Measurements from ENCODE around the gene C5orf63.

C5orf63 gene

GRCh38 chr5:127101533-127101932 is 28.2 kb upstream of the C5orf63 start:
- DNase-seq (ENCODE audit: low read depth in 1 of 2, low spot score in 1 of 2) = no peak
- TF ChIP-seq SPI1 (IDR thresholded peaks at IDR 0.05; ENCODE audit: borderline replicate concordance, low read depth) = no peak
- no peak for TF ChIP-seq REST (IDR thresholded peaks at IDR 0.05; ENCODE audit: insufficient replicate concordance, low read depth)
- no peak for TF ChIP-seq CTCF (IDR thresholded peaks at IDR 0.05; ENCODE audit: insufficient read depth, low read length)
- no peak for TF ChIP-seq GABPA (IDR thresholded peaks at IDR 0.05; ENCODE audit: low read depth)
- no peak for TF ChIP-seq POLR2AphosphoS5 (IDR thresholded peaks at IDR 0.05; ENCODE audit: low read depth)
- Histone ChIP-seq H3K27me3 (ENCODE audit: insufficient read depth, poor library complexity, severe bottlenecking) (no peaks in the 10 kb centered on the region), H3K4me3 (replicated peaks; ENCODE audit: insufficient read depth, low read length) (no peak overlapping the region), H3K27ac (replicated peaks) (no peak overlapping the region)

- Histone ChIP-seq H3K4me3 (replicated peaks; ENCODE audit: insufficient read depth, low read length) (no peak overlapping the region), H3K27ac (replicated peaks) (no peak overlapping the region), H3K27me3 (ENCODE audit: insufficient read depth, poor library complexity, severe bottlenecking) (no peaks in the 10 kb centered on the region)
- TF ChIP-seq GABPA (IDR thresholded peaks at IDR 0.05; ENCODE audit: low read depth) = no peak
- TF ChIP-seq SPI1 (IDR thresholded peaks at IDR 0.05; ENCODE audit: borderline replicate concordance, low read depth) = no peak
- no peak for TF ChIP-seq REST (IDR thresholded peaks at IDR 0.05; ENCODE audit: insufficient replicate concordance, low read depth)
- no peak for TF ChIP-seq CTCF (IDR thresholded peaks at IDR 0.05; ENCODE audit: insufficient read depth, low read length)
- no peak for DNase-seq (ENCODE audit: low read depth in 1 of 2, low spot score in 1 of 2)
Observed at GRCh38 chr5:127098241-127098640, 24.9 kb upstream of the C5orf63 start.

GRCh38 chr5:127097278-127097677 is 24.0 kb upstream of the C5orf63 start:
- no peak overlapping the region for H3K4me3 ChIP-seq (replicated peaks; ENCODE audit: insufficient read depth, low read length)
- no peak overlapping the region for H3K27ac ChIP-seq (replicated peaks)
- H3K27me3 ChIP-seq (ENCODE audit: insufficient read depth, poor library complexity, severe bottlenecking) = no peaks in the 10 kb centered on the region
- no peak for DNase-seq (ENCODE audit: low read depth in 1 of 2, low spot score in 1 of 2)
- TF ChIP-seq REST (IDR thresholded peaks at IDR 0.05; ENCODE audit: insufficient replicate concordance, low read depth) = no peak
- TF ChIP-seq GABPA (IDR thresholded peaks at IDR 0.05; ENCODE audit: low read depth) = no peak
- no peak for TF ChIP-seq CTCF (IDR thresholded peaks at IDR 0.05; ENCODE audit: insufficient read depth, low read length)
- no peak for TF ChIP-seq POLR2AphosphoS5 (IDR thresholded peaks at IDR 0.05; ENCODE audit: low read depth)
- TF ChIP-seq SPI1 (IDR thresholded peaks at IDR 0.05; ENCODE audit: borderline replicate concordance, low read depth) = no peak

Measured in HL-60 (cell line).